GM23338 (cell line): ENCODE measurements around the gene MBNL1.

Source experiments
- EZH2 ChIP-seq: fragments of 200-600 bp; sonication (generic); IDR thresholded peaks from one replicate; pipeline ENCODE4 v1.8.0; 2017; ENCODE audit warnings: antibody characterized with exemption, mild to moderate bottlenecking, low read depth; ENCODE audit not compliant: unreplicated experiment
- EZH2phosphoT487 ChIP-seq: fragments of 200-600 bp; sonication (generic); IDR thresholded peaks from one replicate; pipeline ENCODE4 v1.8.1; 2018; ENCODE audit warnings: antibody characterized with exemption; ENCODE audit not compliant: unreplicated experiment
- JUNB ChIP-seq: IDR thresholded peaks from one replicate; pipeline ENCODE4 v1.6.1; 2016; ENCODE audit warnings: antibody characterized with exemption; ENCODE audit not compliant: unreplicated experiment
- POLR2AphosphoS5 ChIP-seq: IDR thresholded peaks from 2 replicates; pipeline ENCODE4 v1.6.1; 2016; ENCODE audit warnings: antibody characterized with exemption, low read depth
- TF ChIP-seq, protein P1 (sequence below), 2 experiments: fragments of 200-600 bp in 1 of 2; sonication (generic) in 1 of 2; conservative IDR thresholded peaks; 2 replicates each; pipeline versions ENCODE4 v1.5.1 to v1.6.1; 2016 to 2017; ENCODE audit warnings: antibody characterized with exemption in 2 of 2, low read depth in 2 of 2, mild to moderate bottlenecking in 2 of 2, moderate library complexity in 1 of 2

DNA sequence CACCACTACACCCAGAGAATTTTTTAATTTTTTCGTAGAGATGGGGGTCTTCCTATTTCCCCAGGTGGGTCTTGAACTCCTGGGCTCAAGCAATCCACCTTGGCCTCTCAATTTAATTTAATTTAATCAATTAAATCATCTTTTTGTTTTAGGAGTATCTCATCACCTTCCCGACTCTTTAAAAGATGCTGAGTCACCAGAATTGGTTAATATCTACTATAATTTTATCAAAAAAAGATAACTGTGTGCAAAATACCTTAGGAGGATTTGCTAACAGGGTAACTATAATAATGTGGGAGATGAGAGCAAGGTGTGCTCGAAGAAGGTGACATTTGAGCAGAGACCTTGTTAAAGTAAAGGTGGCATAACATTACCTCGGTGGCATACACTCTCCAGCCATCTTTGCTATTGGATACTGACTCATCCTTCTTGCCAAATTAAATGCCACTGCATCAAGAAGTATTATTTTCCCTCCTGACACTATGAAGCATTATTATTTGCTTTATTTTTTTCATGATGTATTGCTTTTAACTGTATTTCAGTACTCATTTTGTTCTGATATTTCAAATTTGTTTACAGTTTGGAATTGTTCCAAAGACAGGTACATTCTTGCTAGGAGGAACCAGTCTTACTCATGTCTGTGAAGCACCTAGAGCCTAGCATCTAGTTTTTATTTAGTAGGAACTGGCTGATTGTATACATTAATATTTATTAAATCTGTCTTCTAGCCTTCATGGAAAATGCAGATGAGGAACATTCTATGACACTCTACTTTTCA is 200.7 kb downstream of the MBNL1 start:
- TF ChIP-seq, protein P1, sequence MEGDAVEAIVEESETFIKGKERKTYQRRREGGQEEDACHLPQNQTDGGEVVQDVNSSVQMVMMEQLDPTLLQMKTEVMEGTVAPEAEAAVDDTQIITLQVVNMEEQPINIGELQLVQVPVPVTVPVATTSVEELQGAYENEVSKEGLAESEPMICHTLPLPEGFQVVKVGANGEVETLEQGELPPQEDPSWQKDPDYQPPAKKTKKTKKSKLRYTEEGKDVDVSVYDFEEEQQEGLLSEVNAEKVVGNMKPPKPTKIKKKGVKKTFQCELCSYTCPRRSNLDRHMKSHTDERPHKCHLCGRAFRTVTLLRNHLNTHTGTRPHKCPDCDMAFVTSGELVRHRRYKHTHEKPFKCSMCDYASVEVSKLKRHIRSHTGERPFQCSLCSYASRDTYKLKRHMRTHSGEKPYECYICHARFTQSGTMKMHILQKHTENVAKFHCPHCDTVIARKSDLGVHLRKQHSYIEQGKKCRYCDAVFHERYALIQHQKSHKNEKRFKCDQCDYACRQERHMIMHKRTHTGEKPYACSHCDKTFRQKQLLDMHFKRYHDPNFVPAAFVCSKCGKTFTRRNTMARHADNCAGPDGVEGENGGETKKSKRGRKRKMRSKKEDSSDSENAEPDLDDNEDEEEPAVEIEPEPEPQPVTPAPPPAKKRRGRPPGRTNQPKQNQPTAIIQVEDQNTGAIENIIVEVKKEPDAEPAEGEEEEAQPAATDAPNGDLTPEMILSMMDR (conservative IDR thresholded peaks at IDR 0.05; ENCODE audit: low read depth in 2 of 2) = no peak
- no peak for TF ChIP-seq EZH2
- TF ChIP-seq POLR2AphosphoS5 = no peak
- TF ChIP-seq JUNB = no peak
- no peak for TF ChIP-seq EZH2phosphoT487
